Jurkat, Clone E6-1 (cell line): ENCODE data around the gene RPL22.
"Not testable (repeated sequence)": the region's sequence is repeated elsewhere in the genome, so short reads cannot be mapped to it uniquely, and the experiment has no call there.

Experiments used
- DNase-seq: peaks from one replicate; pipeline ENCODE4 v3.0.0-alpha.2; 2011; ENCODE audit warnings: low read depth, low spot score
- H3K4me3 ChIP-seq: 2 replicates; pipeline ENCODE4 v1.5.1; 2011; ENCODE audit warnings: mild to moderate bottlenecking, low read length, control low read depth, moderate library complexity

RPL22 gene

GRCh38 chr1:6235296-6235677 is 35.9 kb upstream of the RPL22 start:
- no peak for DNase-seq
- H3K4me3 ChIP-seq = peak overlapping the region; percentile 89

- no peak for DNase-seq
- H3K4me3 ChIP-seq = peak overlapping the region; percentile 89
Observed at GRCh38 chr1:6234502-6235295, 35.3 kb upstream of the RPL22 start.

- no peak overlapping the region for H3K4me3 ChIP-seq
Observed at GRCh38 chr1:6233376-6233775, 34.0 kb upstream of the RPL22 start.

GRCh38 chr1:6225651-6226050 is 26.3 kb upstream of the RPL22 start:
- DNase-seq = no peak
- no peak overlapping the region for H3K4me3 ChIP-seq

More at GRCh38 chr1:6233376-6233775, 34.0 kb upstream of the RPL22 start:
- DNase-seq = no peak

- DNase-seq = no peak
- H3K4me3 ChIP-seq = no peak overlapping the region
Observed at GRCh38 chr1:6224718-6225117, 25.3 kb upstream of the RPL22 start.

- DNase-seq = no peak
- H3K4me3 ChIP-seq = no peak overlapping the region
Observed at GRCh38 chr1:6223617-6224016, 24.2 kb upstream of the RPL22 start.

GRCh38 chr1:6222636-6223035 is 23.2 kb upstream of the RPL22 start:
- DNase-seq = no peak
- H3K4me3 ChIP-seq = no peak overlapping the region

GRCh38 chr1:6221210-6221784 is 21.9 kb upstream of the RPL22 start:
- DNase-seq = no peak
- H3K4me3 ChIP-seq = no peak overlapping the region

- DNase-seq = no peak
- no peak overlapping the region for H3K4me3 ChIP-seq
Observed at GRCh38 chr1:6220236-6220635, 20.8 kb upstream of the RPL22 start.

- not testable (repeated sequence) for DNase-seq, H3K4me3 ChIP-seq
Observed at GRCh38 chr1:6219641-6220040, 20.2 kb upstream of the RPL22 start.

- no peak for DNase-seq
- no peak overlapping the region for H3K4me3 ChIP-seq
Observed at GRCh38 chr1:6218375-6219164, 19.2 kb upstream of the RPL22 start.

- H3K4me3 ChIP-seq = no peak overlapping the region
- no peak for DNase-seq
Observed at GRCh38 chr1:6212193-6212959, 13.0 kb upstream of the RPL22 start.

GRCh38 chr1:6211731-6212130 is 12.3 kb upstream of the RPL22 start:
- no peak for DNase-seq
- no peak overlapping the region for H3K4me3 ChIP-seq

GRCh38 chr1:6210591-6211355 is 11.4 kb upstream of the RPL22 start:
- no peak overlapping the region for H3K4me3 ChIP-seq
- DNase-seq = no peak

GRCh38 chr1:6209661-6210580 is 10.5 kb upstream of the RPL22 start:
- peak; percentile 28 for DNase-seq
- peak overlapping the region; percentile 7 for H3K4me3 ChIP-seq

GRCh38 chr1:6208723-6209660 is 9.6 kb upstream of the RPL22 start:
- H3K4me3 ChIP-seq = peak overlapping the region; percentile 9
- DNase-seq = no peak

GRCh38 chr1:6207921-6208320 is 8.5 kb upstream of the RPL22 start:
- H3K4me3 ChIP-seq = no peak overlapping the region
- no peak for DNase-seq
